Measurements from ENCODE around the gene MSL3. TPM values are rescaled to one million over a fixed set of nuclear protein-coding genes. Genes with fewer than 3 reads are reported as not detected.
A peak's percentile ranks its signal among the peaks of the same experiment; 100 is the strongest.

Gene MSL3
- total RNA-seq, 4 donors from 2014 or later, result 14.2 to 29.6 (median 17.6) TPM

DNA sequence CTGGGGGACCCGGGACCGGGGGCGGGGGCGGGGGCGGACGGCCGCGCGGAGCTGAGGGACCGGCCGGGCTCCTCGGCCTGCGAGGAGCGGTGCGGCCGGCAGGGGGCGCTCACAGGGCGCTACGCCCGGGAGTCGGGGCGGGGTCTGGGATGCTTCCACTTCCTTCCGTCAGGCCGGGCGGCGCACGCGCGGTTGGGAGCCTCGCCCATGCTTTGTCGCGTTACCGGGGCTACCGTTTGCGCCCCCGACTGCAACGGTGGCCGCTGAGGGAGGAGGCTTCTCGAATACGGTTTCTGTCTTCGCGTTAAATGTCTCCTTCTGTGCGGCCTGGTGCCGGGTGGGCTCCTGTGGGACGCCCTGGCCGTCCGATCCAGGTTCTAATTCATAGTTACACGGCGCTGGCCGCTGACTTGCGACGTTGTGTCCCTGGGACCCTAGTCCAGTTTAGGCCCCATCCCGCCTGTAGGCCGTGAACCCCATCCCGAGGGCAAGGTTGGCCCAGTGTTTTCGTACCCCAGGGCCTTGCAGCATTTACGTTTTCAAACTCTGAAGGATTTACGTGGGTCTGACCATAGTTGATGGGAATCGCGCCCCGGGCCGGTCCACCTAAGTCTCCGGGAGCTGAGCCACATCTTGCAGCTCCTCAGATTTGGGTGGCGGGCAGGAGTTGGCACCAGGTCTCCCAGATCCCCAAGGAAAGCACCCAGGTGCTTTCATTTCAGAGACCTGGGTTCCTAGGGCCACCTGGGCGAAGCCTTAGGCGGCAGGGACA lies 549 bp downstream of the MSL3 start:
- 0 to 57% methylated on average over 8 to 12 of the region's 66 CpGs for WGBS, 2 donors
- H3K27me3 ChIP-seq, result no peaks in the 10 kb centered on the region
- peak overlapping the region; percentile 86 to 94 (median 91) for H3K27ac ChIP-seq
- H3K9me3 ChIP-seq, result no peaks in the 10 kb centered on the region
- peak overlapping the region; percentile 65 to 79 (median 74) for H3K4me3 ChIP-seq
- peaks cover 0 to 24% (median 0%) of the 10 kb centered on the region in 3 donors for H3K4me1 ChIP-seq
- intact Hi-C loops (cut with DNase I), result no loop called here
- peak; percentile 17 for DNase-seq
- TF ChIP-seq, protein P1, sequence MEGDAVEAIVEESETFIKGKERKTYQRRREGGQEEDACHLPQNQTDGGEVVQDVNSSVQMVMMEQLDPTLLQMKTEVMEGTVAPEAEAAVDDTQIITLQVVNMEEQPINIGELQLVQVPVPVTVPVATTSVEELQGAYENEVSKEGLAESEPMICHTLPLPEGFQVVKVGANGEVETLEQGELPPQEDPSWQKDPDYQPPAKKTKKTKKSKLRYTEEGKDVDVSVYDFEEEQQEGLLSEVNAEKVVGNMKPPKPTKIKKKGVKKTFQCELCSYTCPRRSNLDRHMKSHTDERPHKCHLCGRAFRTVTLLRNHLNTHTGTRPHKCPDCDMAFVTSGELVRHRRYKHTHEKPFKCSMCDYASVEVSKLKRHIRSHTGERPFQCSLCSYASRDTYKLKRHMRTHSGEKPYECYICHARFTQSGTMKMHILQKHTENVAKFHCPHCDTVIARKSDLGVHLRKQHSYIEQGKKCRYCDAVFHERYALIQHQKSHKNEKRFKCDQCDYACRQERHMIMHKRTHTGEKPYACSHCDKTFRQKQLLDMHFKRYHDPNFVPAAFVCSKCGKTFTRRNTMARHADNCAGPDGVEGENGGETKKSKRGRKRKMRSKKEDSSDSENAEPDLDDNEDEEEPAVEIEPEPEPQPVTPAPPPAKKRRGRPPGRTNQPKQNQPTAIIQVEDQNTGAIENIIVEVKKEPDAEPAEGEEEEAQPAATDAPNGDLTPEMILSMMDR (IDR thresholded peaks at IDR 0.05), result peak; percentile 52 to 79 (median 66)
- peak in 1 of 4 donors; percentile 52 for TF ChIP-seq POLR2A (IDR thresholded peaks at IDR 0.05)
- H3K36me3 ChIP-seq, result peaks cover 0 to 30% (median 4%) of the 10 kb centered on the region in 3 donors

DNA sequence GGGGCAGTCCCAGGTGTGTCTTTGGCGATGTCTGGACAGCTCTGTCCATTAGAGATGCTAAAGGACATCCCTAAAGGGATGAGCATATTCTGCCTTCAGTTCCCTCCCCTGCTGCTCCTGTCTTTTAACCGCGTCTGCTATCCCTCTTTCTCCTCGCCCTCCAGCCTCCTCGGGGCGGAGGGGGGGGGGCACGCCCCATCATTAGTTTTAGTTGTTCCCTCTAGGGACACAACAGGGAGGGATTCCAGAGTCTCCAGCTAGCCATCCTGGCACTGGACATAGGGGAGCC lies 1.1 kb downstream of the MSL3 start:
- WGBS, 2 donors, result no CpG with 5 or more reads among the region's 7 CpGs
- no peak for DNase-seq
- no peaks in the 10 kb centered on the region for H3K27me3 ChIP-seq
- peak overlapping the region; percentile 86 to 94 (median 91) for H3K27ac ChIP-seq
- peaks cover 0 to 35% (median 6%) of the 10 kb centered on the region in 3 donors for H3K36me3 ChIP-seq
- peaks cover 0 to 24% (median 0%) of the 10 kb centered on the region in 3 donors for H3K4me1 ChIP-seq
- intact Hi-C loops (cut with DNase I), result no loop called here
- H3K4me3 ChIP-seq, result peak overlapping the region; percentile 65 to 79 (median 74)
- no peak for TF ChIP-seq POLR2A (IDR thresholded peaks at IDR 0.05)
- TF ChIP-seq, protein P1 (IDR thresholded peaks at IDR 0.05), result no peak
- H3K9me3 ChIP-seq, result no peaks in the 10 kb centered on the region

DNA sequence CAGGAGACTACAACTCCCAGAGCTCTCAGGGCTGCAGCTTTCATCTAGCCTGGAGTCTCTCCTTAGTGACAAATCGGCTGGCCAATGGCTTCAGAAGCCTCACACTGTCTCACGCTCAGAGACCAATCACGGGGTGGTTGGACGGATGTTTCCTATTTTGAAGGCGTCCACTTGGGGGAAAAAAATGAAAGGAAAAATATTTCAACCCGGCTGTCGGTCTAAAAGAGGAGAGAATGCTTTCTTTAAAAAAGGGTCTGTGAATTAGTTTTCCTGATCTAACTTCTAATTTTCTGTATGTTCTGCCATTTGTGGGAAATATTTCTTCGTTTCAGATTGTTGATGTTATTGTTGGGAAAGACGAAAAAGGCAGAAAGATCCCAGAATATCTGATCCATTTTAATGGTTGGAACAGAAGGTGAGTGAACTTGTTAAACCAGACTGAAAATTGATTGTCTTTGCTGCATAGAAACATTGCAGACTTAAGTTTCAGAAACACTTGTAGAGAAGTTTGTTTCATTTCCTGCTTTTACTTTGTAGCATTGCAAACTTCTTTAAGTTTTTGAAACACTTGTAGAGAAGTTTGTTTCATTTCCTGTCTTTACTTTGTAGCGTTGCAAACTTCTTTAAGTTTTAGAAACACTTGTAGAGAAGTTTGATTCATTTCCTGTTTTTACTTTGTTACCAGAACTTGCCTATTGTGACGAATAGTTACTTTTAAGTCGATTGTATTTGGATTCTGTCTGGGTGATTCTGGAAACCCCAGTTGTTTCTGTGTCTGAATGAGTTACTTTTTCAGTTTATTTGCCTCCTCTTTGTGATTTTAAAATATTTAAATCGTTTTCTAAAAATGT lies 1.6 kb downstream of the MSL3 start:
- TF ChIP-seq POLR2A (IDR thresholded peaks at IDR 0.05), result no peak
- TF ChIP-seq, protein P1 (IDR thresholded peaks at IDR 0.05), result peak in 2 of 6 experiments; percentile 11 to 21
- Histone ChIP-seq H3K27ac (peak overlapping the region; percentile 86 to 94 (median 91)), H3K4me1 (peaks cover 0 to 24% (median 0%) of the 10 kb centered on the region in 3 donors), H3K27me3 (no peaks in the 10 kb centered on the region), H3K9me3 (no peaks in the 10 kb centered on the region), H3K4me3 (peak overlapping the region; percentile 65 to 79 (median 74)), H3K36me3 (peaks cover 4 to 41% (median 6%) of the 10 kb centered on the region in 3 donors)
- DNase-seq, result peak; percentile 31
- 2 to 28% methylated on average over 11 to 13 of the region's 13 CpGs for WGBS, 2 donors
- intact Hi-C loops (cut with DNase I), result no loop called here

DNA sequence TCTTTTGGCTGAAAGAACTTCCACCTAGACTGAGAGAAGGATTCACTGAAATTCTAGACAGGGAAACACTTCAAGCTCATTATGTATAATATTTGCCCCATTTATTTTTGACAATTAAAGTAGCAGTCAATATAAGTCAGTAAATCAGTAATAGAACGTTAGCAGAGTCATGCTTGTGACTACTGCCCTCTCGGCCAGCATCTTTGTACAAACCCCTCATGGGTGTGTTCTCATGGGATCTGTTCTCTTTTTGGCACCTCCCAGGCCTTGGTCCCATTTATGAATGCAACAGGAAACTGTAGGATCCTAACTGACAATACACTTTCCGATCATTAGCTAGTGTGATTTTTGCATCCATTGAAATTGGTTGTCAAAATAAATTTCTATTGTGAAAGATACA lies 2.9 kb downstream of the MSL3 start:
- Histone ChIP-seq H3K9me3 (no peaks in the 10 kb centered on the region), H3K4me3 (no peak overlapping the region), H3K27me3 (no peaks in the 10 kb centered on the region), H3K27ac (no peak overlapping the region), H3K4me1 (peaks cover 0 to 24% (median 0%) of the 10 kb centered on the region in 3 donors), H3K36me3 (peaks cover 4 to 54% (median 6%) of the 10 kb centered on the region in 3 donors)
- WGBS, 2 donors, result 46 to 74% methylated on average over 3 of the region's 3 CpGs
- intact Hi-C loops (cut with DNase I), result no loop called here
- DNase-seq, result no peak
- TF ChIP-seq, protein P1 (IDR thresholded peaks at IDR 0.05), result no peak
- no peak for TF ChIP-seq POLR2A (IDR thresholded peaks at IDR 0.05)
